Putamen (tissue), 1 donor: ENCODE data around the gene DNTT.
A peak's percentile ranks its signal among the peaks of the same experiment; 100 is the strongest.

Experiments used
- DNase-seq: peaks from one replicate; pipeline ENCODE4 v3.0.0-alpha.2; 2016; ENCODE audit warnings: low spot score

The DNTT gene

DNA sequence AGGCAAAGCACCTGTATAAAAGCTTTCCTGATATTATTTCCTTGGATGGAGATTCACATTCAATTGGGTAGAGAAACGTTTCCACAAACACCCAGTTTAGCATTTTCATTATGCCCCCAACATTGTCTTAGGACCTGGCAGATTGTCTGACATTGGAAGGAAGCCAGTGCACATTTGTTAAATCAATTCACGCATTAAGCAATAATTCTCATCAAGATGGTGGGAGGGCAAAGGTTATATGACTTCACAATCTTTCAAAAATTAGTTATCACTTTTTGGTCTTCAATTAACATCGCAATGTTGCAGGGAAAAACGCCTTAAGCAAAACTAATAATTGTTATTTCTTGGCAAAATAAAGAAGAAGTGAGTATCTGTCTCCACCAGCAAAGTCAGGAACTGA, 38.2 kb downstream of the DNTT start:
- no peak for DNase-seq

DNA sequence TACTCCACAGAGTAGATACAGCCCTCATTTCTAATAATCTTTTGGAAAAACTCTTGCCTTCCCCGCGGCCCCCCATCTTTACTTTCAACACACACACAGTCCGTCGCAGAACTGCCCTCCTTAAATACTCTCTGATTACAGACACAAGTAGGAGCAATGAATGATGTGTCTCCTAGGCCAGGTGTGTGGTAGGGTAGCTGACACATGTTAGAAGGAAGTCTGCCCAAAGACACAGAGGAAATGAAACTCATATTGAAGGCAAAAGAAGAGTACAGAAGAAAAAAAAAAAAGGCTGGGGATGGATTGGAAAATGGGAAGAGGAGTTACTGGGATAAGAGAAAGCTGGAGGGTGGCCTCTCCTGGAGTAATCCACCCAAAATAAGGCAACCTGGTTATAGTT, 39.9 kb downstream of the DNTT start:
- DNase-seq = no peak

DNA sequence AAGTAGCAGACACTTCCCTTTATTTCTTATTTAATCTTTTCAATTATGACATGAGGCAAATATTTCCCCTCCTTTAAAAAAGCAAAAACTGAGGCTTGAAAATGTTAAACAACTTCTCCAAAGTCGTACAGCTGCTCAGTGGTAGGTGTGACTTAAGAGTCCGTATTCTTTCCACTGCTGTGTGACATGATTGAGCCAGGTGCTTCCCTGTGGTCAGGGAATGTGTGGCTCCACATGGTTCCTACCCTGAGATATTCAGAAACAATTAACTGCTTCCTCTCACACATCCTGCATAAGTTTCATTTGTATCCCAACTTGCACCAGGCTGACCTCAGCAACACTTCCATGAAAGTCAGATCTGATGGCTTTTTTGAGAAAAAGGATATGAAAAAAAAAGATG, 41.0 kb downstream of the DNTT start:
- no peak for DNase-seq

DNA sequence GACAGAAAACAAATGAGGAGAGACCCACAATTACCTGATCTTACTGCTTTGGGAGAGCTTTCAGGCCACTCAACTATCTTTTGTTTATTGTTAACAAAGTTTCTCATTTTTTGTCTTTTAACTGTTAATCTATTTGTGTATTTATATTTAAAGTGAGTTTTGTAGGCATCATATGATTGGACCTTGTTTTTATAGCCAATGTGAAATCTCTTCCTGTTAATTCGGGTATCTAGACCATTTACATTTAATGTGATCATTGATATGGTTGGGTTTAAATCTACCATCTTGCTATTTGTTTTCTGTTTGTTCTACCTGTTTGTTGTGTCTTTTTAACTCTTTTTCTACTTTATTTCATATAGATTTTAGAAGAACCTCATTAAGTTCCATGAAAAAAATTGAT, 42.1 kb downstream of the DNTT start:
- no peak for DNase-seq

DNA sequence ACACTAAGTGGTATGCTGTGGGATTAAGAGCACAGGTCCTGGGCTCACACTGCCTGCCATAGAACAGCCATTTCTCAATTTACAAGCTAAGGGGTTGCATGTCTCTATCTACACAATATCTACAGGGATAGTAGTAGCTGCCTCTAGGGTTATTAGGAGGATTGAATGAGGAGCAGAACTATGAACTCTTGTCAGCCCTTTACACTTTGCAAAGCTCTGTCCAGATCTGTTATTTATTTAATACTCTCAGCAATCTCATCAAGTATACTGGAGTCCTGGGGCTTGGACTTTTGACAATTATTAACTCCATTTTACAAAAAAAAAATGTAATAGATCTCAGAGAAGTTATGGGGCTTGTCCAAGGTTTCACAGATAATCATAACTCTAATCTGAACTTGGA, 47.8 kb downstream of the DNTT start:
- no peak for DNase-seq

DNA sequence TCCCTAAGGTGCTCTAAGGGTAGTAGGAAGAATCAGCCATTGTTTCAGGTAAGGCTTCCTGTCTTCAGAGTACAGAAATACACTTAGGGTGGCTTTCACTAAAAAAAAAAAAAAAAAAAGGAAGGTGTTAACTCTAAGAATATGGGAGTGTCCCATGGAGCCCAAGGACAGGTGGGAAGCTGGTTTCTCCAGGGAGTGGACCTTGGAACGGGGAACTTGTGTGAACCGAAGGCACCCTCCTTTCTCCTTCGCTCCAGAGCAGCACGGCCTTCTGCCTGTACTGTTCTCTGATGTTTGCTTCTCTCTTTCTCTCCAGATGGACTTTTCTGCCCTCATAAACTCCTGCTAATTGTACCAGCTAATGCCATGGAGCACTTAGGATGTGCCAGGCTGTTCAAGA, 48.3 kb downstream of the DNTT start:
- DNase-seq = no peak

DNA sequence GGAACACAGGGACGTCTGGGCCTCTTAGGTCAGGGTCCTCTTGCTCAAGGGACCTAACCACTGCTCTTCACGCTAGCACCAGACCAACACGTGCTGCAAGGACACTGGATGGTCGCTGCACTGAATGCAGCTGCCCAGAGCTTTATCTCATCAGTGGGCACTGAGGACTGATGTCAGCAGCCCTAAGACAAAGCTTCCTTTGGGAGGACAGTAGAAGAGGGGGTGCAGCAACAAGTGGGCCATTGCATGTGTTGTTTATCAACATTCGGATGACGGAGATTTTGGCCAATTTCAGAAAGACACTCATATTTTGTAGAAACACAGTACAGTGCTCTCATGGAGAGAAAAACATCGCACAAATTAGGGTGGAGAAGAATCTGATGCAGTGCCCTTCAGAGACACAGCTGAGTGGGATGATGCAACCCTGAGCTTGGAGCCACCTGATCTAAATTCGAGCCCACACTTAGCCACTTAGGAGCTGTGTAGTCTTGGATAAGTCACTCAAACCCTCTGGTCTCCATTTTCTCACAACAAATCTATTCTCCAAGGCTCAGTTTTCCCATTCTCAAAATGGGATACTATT, 52.9 kb downstream of the DNTT start:
- peak; percentile 96 for DNase-seq

DNA sequence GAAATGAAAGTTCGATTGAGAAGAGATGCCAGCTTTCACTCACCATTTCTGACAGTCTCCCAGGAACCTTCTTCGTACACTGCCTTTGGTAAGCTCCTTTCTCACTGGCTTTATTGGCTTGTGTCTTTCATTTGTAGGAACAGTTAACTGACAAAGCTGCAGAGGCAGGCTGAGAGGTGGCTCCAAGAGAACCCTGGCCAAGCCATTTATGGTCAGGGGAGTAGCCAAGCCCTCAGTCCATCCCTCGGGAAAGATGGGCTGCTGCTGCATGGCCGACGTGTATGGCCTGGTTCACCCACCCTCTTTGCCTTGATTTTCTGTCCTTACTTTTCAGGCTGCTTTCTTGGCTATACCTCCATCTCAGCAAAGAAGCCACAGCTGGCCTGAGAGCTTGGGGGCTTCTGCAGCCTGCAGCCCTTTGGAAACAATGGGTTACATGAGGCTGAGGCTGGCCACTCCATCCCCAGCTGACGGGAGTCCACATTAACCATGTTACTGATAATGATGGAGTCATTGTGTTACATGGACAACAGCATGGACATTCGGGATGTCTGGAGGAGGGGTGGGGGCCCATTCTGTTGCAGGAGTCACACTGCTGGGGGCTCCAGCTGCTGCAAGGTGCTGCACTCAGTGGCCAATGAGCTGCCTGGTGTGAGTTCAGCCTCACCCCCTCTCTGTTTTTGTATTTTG, 54.8 kb downstream of the DNTT start, which contains the start of gene OPALIN:
OPALIN (minus strand) TSS at position 152 of the 690 bp plus-strand sequence; CDS start at position 46, 106 bp downstream.
- peak; percentile 87 for DNase-seq

DNA sequence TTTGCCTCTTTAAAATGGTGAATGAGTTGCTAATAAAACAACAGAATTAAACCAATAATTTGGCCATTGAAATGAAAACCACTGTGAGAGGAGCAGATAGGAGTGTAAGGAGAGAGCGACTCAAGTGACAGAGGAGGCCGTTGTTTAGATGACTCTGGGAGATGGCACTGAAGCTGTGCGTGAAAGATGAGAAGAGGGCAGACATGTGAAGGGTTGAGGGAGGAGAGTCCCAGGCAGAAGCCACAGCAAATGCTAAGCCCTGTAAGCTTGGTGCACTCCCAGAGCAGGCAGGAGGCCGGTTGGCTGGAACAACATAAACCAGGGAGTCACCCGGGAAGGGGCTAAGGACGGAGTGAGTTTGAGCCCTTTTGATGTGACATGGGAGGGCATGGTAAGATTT, 55.4 kb downstream of the DNTT start:
- DNase-seq = peak; percentile 56

DNA sequence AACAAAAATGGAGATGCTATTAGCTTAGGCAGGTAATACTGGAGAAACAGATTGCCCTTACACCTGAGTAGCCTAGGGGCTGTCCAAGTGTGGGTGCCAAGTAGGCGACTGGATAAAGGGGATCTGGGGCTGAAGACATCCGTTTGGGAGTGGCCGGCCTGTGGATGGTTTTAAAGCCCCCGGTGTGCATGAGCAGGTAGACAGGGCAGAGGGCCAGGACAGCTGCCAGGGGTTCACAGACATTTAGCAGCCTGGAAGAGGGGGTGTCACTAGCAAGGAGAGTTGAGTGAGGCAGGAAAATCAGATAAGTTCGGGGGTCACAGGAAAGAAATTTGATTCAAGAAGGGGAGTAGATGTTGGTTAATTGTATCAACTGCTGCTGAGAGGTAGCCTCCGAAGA, 56.1 kb downstream of the DNTT start:
- DNase-seq = no peak

DNA sequence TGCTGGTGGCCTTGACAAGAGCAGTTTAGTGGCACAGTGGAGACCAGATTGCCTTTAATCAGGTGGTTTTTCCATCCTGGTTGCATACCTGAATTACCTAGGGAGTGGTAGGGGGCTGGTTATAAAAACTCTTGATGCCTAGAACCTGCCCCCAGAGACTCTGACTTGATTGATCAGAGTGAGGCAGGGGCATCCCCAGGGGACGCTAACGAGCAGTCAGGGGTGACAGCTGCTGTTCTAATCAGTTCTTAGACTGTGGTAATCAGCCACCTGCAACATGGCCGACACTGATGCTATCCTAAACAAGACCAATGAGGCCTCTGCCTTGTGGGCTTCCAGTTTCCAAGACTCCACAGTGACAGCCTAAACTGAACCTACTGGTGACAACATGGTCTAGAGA, 56.5 kb downstream of the DNTT start:
- no peak for DNase-seq

DNA sequence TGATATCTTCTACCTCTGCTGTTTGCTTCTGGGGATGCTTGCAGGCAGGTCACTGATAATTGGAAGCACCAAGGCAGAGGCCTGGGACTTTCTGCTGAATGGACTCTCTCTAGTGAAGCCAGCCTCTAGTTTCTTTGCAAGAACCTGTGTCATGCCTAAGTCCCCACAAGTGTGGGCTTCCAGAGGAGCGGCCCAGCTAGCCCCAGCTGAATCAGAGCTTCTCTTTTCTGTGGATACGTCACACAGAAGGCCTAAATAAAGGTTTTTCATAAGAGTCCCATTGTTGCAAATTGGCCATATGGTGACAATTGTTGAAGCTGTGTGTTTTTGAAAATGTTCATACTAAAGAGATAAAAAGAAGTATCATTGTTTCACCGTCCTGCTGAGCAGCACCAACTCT, 61.3 kb downstream of the DNTT start:
- peak; percentile 69 for DNase-seq

DNA sequence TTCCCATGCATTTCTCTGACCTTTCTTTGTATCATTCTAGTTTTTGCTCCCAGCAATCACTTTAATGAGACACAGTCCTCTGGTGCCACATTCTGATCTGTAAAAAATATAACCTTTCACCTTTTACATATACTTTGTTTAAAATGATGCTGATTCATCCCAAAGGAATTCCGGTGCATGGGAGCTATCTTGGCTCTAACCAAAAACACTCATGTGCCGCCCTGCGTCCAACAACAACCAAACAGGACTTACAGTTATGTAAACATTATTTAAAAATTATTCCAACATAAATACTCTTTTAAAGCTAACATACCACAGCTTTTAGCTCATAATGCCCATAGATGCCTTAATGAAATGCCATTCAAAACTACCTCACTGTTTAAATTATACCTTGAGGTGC, 62.3 kb downstream of the DNTT start:
- DNase-seq = no peak

DNA sequence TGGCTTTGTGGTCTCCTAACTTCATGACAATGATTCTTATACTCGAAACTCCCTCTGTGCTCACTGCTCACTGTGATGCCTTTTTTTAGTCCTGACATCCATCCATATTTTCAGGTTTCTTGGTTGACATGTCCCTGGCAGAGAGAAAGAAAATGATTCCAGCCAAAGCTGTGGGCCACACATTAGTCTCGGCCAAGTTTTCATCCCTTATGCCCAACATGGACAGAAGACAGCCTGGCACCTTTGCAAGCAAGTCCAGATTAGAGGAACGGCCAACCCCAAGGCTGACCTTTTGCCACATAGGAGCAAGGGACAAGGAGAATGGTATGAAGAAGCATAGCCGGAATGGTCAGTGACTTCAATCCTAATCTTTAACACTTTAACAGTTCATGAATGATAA, 63.2 kb downstream of the DNTT start:
- no peak for DNase-seq

DNA sequence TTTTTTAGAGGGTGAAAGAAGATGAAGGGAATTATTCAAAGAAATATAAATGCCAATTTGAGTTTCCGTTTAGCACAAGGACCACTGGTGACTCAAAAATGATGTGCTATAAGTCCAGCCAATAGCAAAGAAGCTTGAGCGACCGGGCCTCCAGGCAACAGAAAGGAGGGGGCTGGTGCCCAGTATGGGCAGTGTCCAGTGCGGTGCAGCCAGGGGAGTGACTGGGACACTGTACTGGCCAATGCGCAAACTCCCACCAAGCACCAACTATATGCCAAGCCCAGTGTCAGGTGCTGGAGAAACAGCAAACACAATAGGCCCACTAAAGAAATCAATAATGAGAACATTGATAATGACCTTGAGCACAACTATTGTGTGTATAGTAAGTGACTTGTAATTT, 64.7 kb downstream of the DNTT start:
- no peak for DNase-seq

DNA sequence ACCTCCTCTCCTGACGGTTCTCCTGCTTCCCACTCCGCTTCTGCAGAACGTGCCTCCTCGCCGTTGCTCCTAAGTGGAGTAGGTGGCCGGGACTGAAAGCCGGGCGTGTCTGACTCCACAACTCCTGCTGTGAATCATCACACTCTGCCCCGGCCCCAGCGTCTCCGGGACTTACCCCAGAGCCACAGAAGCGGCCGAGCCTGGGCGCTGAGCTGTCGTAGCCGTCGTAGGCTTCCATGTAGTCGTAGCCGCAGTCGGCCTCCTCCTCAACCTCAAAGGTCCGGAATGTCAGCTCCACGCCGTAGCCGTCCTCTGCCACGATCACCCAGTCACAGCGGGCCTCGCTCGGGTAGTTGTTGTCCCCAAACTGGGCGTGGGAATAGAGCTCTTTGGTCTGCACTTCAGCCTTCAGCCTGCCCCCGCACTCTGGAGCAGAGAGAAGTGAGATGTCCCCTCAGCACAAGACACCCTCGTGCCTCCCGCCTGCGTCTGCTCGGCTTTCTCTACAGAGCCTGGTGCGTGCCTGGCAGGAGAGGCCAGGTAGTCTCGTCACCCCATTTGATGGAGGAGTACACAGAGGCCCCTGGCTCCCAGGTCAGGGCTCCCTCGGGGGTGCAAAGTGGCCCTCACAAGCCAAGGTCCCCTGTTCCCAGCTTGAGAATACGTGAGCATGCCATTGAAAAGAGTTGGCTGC, 65.8 kb downstream of the DNTT start:
- no peak for DNase-seq

DNA sequence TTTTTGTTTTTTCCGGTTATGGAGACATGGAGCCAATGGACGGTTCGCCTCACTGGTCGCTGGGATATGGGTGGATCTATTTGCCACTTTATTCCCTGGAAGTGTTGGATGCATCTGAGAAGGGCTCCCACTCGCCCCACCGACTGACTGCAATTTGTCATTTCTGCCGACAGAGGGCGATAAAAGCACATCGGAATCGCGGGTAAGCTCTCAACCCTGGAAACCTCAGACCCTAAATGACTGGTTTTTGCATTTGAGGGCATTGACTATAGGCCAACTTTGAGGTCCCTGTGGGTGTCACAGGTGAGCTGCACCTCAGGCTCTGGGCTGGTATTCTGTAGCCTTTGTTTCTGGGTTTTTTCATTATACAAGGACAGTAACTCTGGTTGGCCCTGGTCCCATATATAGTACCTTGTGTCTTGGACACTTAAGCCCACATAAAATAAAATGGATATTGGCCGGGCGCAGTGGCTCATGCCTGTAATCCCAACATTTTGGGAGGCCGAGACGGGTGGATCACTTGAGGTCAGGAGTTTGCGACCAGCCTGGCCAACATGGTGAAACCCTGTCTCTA, 66.4 kb downstream of the DNTT start:
- peak; percentile 58 for DNase-seq

DNA sequence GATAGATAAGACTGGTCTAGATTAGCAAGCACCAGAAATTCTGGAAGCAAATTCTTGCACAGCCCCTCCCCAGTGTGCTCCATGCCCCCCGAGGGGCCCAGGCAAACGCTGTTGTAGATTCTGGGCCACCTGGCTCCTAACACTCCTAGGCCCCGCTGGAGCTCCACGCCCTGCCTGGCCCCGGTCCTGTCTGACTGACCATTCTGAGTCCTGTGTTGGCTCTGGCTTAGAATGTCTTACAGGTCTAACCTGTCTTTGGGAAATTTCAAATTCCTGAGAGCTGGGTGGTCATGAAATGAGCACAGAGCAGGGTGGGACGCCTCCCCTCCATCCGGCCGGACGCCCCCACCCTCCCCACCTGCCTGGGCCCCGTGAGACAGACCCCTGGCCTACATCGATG, 67.1 kb downstream of the DNTT start:
- no peak for DNase-seq

DNA sequence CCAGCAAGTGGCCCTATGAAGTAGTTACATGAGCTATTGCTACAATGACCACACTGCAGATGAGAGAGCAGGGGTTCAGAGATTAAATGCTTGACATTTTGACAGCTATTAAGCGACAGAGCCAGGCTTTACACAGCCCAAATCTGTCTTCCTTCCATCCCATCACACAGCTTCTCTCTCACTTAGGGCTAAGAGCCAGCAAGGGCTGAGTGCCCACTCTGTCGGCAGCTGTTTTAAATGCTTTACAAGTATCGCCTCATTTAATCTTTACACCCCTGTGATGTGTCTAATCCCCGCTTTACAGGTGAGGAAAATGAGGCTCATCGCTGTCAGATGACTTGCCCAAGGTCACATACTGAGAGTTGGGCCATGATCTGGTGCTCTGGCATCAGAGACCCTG, 69.8 kb downstream of the DNTT start:
- no peak for DNase-seq

DNA sequence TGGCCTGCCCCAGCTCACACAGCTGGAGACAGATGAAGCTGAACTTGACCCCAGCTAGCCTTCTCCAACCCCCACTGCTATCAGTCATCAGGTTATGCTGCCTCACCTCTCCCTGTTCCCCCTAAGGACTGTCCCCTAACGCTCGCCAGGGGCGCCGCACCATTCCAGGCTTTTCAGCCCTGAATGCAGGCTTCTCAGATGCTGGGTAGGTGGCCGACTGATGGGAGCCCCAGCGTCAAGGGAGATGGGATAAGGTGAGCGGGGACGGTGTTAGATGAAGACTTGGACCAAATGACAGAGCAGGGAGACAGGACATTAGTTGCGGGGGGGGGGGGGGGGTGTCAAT, 70.4 kb downstream of the DNTT start:
- no peak for DNase-seq

DNA sequence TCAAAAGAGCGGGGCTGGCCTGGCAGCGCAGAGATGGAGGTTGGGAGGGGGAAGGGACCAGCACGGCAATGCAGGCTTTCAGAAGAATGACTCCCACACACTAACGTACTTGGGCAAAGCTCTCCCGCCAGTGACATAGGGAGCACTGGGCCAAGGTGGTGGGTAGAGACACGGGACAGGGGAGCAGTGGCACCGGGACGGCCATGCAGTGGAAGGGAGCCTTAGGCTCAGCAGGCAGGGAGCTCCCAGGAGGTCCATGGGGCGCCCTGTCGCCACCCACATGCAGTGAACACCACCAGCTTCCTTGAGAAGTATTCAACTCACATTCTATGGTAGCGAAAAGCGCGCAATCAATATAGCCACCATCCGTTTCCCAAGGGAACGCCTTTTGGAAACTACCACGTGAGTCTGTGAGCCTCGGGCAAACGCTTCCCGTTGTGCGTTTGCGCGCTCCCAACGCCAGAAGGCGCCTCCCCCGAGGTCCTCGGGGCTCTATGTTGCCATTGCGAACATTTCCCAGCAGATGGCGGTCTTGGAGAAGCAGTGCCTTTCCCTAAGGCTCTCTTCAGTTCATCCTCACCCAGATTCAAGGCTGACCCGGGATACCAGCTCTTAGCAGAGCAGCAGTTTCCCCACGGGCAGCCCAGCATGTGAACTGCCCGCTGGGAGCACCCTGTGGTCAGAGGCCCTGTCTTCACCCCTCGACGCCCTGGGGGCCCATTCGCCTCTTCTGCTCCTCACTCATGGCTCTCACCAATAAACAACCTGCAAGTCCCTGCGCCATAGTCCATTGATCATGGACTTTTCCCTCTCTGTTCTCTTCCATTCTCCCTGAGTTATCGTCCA, 71.0 kb downstream of the DNTT start:
- peak; percentile 92 for DNase-seq

DNA sequence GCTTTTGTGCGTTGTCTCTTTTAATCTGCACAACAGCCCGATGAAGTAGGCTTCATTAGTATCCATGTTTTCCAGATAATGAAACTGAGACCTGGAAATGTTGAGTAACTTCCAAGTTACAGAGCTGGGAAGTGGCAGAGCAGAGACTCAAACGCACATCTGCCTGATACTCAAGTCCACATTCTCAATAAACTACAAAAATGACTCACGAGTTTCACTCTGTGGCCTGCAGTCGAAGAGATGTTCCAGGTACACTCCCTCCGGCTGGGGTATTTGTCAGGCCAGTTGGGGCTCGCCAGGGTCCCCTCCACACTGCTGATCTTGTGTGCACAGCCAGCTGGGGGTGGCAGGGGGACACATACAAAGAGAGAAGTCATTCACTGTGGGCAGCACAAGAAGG, 72.2 kb downstream of the DNTT start:
- no peak for DNase-seq
